ENCODE data around the gene ARHGAP25.

DNA sequence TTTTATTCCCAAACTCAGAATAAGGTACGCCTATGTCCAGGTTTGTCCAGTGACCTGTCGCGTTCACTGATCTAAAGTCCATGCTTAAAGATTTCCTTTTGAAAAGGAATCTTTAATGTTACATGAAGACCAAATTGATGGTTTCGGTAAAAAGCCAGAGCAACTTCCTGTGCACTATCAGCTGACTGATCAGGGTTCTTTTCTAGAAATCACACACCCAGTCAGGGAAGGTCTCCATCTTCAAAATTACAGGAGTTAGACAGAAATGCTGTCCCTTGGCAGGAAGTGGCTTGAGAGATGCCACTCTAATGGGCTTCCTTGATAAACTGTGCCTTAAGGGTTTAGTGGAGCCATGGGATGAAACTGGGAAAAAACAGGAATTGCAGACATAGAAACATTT is 14.7 kb upstream of the ARHGAP25 start:
- TF ChIP-seq POLR2A (IDR thresholded peaks at IDR 0.05), result no peak
- TF ChIP-seq, protein P1, sequence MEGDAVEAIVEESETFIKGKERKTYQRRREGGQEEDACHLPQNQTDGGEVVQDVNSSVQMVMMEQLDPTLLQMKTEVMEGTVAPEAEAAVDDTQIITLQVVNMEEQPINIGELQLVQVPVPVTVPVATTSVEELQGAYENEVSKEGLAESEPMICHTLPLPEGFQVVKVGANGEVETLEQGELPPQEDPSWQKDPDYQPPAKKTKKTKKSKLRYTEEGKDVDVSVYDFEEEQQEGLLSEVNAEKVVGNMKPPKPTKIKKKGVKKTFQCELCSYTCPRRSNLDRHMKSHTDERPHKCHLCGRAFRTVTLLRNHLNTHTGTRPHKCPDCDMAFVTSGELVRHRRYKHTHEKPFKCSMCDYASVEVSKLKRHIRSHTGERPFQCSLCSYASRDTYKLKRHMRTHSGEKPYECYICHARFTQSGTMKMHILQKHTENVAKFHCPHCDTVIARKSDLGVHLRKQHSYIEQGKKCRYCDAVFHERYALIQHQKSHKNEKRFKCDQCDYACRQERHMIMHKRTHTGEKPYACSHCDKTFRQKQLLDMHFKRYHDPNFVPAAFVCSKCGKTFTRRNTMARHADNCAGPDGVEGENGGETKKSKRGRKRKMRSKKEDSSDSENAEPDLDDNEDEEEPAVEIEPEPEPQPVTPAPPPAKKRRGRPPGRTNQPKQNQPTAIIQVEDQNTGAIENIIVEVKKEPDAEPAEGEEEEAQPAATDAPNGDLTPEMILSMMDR (IDR thresholded peaks at IDR 0.05), result no peak

Data from heart left ventricle (tissue), 13 donors.